NCI-H510A (cell line): ENCODE results near the gene PKM.
"Not testable (repeated sequence)": the region's sequence is repeated elsewhere in the genome, so short reads cannot be mapped to it uniquely, and the experiment has no call there.

ENCODE experiments used
- DNase-seq: peaks from one replicate; lab custom pipeline; 2025; lab: John Stamatoyannopoulos, UW

PKM gene

GRCh38 chr15:72176159-72176558 is 54.8 kb downstream of the PKM start:
- DNase-seq: no peak

- DNase-seq: no peak
Measured at GRCh38 chr15:72175186-72176044, 55.6 kb downstream of the PKM start.

GRCh38 chr15:72174551-72175165 is 56.3 kb downstream of the PKM start:
- no peak for DNase-seq

- DNase-seq: no peak
Measured at GRCh38 chr15:72173864-72174550, 57.0 kb downstream of the PKM start.

GRCh38 chr15:72173401-72173800 is 57.6 kb downstream of the PKM start:
- DNase-seq: no peak

- no peak for DNase-seq
Measured at GRCh38 chr15:72172796-72173195, 58.2 kb downstream of the PKM start.

GRCh38 chr15:72171978-72172377 is 59.0 kb downstream of the PKM start:
- not testable (repeated sequence) for DNase-seq

GRCh38 chr15:72170691-72171090 is 60.3 kb downstream of the PKM start:
- no peak for DNase-seq

- DNase-seq: no peak
Measured at GRCh38 chr15:72169921-72170611, 60.9 kb downstream of the PKM start.

GRCh38 chr15:72169236-72169920 is 61.6 kb downstream of the PKM start:
- no peak for DNase-seq

- DNase-seq: no peak
Measured at GRCh38 chr15:72168808-72169190, 62.2 kb downstream of the PKM start.

- no peak for DNase-seq
Measured at GRCh38 chr15:72168131-72168807, 62.7 kb downstream of the PKM start.

GRCh38 chr15:72167445-72167844 is 63.5 kb downstream of the PKM start:
- DNase-seq: no peak

- DNase-seq: no peak
Measured at GRCh38 chr15:72166716-72167417, 64.1 kb downstream of the PKM start.

GRCh38 chr15:72163719-72164118 is 67.3 kb downstream of the PKM start:
- no peak for DNase-seq

GRCh38 chr15:72162569-72162968 is 68.4 kb downstream of the PKM start:
- DNase-seq: no peak

- no peak for DNase-seq
Measured at GRCh38 chr15:72161361-72162132, 69.4 kb downstream of the PKM start.

GRCh38 chr15:72160696-72161245 is 70.2 kb downstream of the PKM start:
- DNase-seq: no peak

- no peak for DNase-seq
Measured at GRCh38 chr15:72156928-72157327, 74.1 kb downstream of the PKM start.
